Endodermal cell (in vitro differentiated cells): ENCODE measurements around the gene SNRPB. TPM values are rescaled to one million over a fixed set of nuclear protein-coding genes. Genes with fewer than 3 reads are reported as not detected.

ENCODE experiments used
- DNase-seq: peaks from one replicate; pipeline ENCODE4 v3.0.0-alpha.2; 2017
- H3K27ac ChIP-seq: 2 replicates; pipeline ENCODE4 v1.5.1; 2013; ENCODE audit warnings: mild to moderate bottlenecking, low read depth, low read length, moderate library complexity
- H3K27me3 ChIP-seq: 2 replicates; pipeline ENCODE4 v1.6.1; 2013; ENCODE audit warnings: mild to moderate bottlenecking, low read length, moderate library complexity; ENCODE audit not compliant: insufficient read depth, control insufficient read depth, poor library complexity, severe bottlenecking
- H3K36me3 ChIP-seq: 2 replicates; pipeline ENCODE4 v1.7.0; 2013; ENCODE audit warnings: mild to moderate bottlenecking, low read length, moderate library complexity; ENCODE audit not compliant: control insufficient read depth, insufficient read depth
- H3K4me1 ChIP-seq: one replicate; pipeline ENCODE4 v1.7.0; 2013; ENCODE audit warnings: low read length; ENCODE audit not compliant: control insufficient read depth, insufficient read depth
- H3K4me3 ChIP-seq: 2 replicates; pipeline ENCODE4 v1.5.1; 2013; ENCODE audit warnings: mild to moderate bottlenecking, low read length, moderate library complexity
- H3K9ac ChIP-seq: 2 replicates; pipeline ENCODE4 v1.6.1; 2013; ENCODE audit warnings: mild to moderate bottlenecking, low read length, moderate library complexity; ENCODE audit not compliant: poor library complexity, severe bottlenecking; ENCODE audit errors: extremely low read depth
- H3K9me3 ChIP-seq: 2 replicates; pipeline ENCODE4 v1.6.1; 2013; ENCODE audit warnings: mild to moderate bottlenecking, low read length, moderate library complexity; ENCODE audit not compliant: control insufficient read depth
- H3K27ac Mint-ChIP-seq: 2 replicates; pipeline ENCODE4 v1.8.0; 2020; ENCODE audit warnings: mixed read lengths
- H3K27me3 Mint-ChIP-seq: 2 replicates; pipeline ENCODE4 v1.8.0; 2021; ENCODE audit warnings: mild to moderate bottlenecking, mixed read lengths; ENCODE audit not compliant: insufficient read depth
- H3K36me3 Mint-ChIP-seq: 2 replicates; pipeline ENCODE4 v1.8.0; 2020; ENCODE audit warnings: low read depth, mixed read lengths
- H3K4me1 Mint-ChIP-seq: 2 replicates; pipeline ENCODE4 v1.8.0; 2020; ENCODE audit warnings: mixed read lengths
- H3K4me3 Mint-ChIP-seq: 2 replicates; pipeline ENCODE4 v1.8.0; 2020; ENCODE audit warnings: mild to moderate bottlenecking, moderate library complexity, mixed read lengths
- H3K9me3 Mint-ChIP-seq: 2 replicates; pipeline ENCODE4 v1.8.0; 2020; ENCODE audit warnings: mild to moderate bottlenecking, mixed read lengths
- CTCF ChIP-seq: fragments of 200-600 bp; sonication (generic); conservative IDR thresholded peaks from 2 replicates; pipeline ENCODE4 v1.5.0; 2021; ENCODE audit warnings: antibody characterized with exemption, mild to moderate bottlenecking
- WGBS, 2 experiments: methylation state at CpG; one replicate each; pipeline versions ENCODE4 v1.1.5 to v1.1.7; 2013; ENCODE audit warnings: missing lambda C conversion rate in 2 of 2, mixed read lengths in 1 of 2; ENCODE audit not compliant: insufficient coverage in 1 of 2, insufficient read length in 1 of 2; 5-methylcytosine and 5-hydroxymethylcytosine counted together
- total RNA-seq, 2 donors: library from RNA; stranded (reverse); fragmentation: NEBNext Ultra II Directional in 1 of 2; extraction: Animal tissue kit (Norgen Biotek cat#: 25700) in 1 of 2; gene quantifications; 2 replicates in 1 of 2; 3 replicates in 1 of 2; pipeline ENCODE4 v1.2.1, GENCODE V29; 2021

Gene SNRPB
- total RNA-seq, 2 donors from 2014 or later = 277 to 310 TPM

GRCh38 chr20:2468581-2469407 is 1.8 kb downstream of the SNRPB start:
- H3K27me3 Mint-ChIP-seq = peaks cover 5% of the 10 kb centered on the region
- peak overlapping the region; percentile 30 for H3K27ac Mint-ChIP-seq
- H3K4me1 Mint-ChIP-seq = peaks cover 17% of the 10 kb centered on the region
- H3K4me1 ChIP-seq = no peaks in the 10 kb centered on the region
- no peaks in the 10 kb centered on the region for H3K27me3 ChIP-seq
- peak overlapping the region; percentile 96 for H3K9ac ChIP-seq
- peaks cover 57% of the 10 kb centered on the region for H3K36me3 Mint-ChIP-seq
- H3K9me3 Mint-ChIP-seq = no peaks in the 10 kb centered on the region
- no peak for DNase-seq
- peaks cover 56% of the 10 kb centered on the region for H3K36me3 ChIP-seq
- H3K4me3 Mint-ChIP-seq = peak overlapping the region; percentile 94
- no peaks in the 10 kb centered on the region for H3K9me3 ChIP-seq
- H3K27ac ChIP-seq = no peak overlapping the region
- 83 to 88% methylated on average over 10 to 11 of the region's 11 CpGs for WGBS, 2 experiments
- TF ChIP-seq CTCF = no peak
- peak overlapping the region; percentile 99 for H3K4me3 ChIP-seq

GRCh38 chr20:2467412-2467811 is 3.2 kb downstream of the SNRPB start:
- Mint-ChIP-seq H3K27ac (no peak overlapping the region), H3K9me3 (no peaks in the 10 kb centered on the region), H3K4me3 (no peak overlapping the region), H3K27me3 (no peaks in the 10 kb centered on the region), H3K4me1 (peaks cover 17% of the 10 kb centered on the region), H3K36me3 (peaks cover 71% of the 10 kb centered on the region)
- Histone ChIP-seq H3K9ac (no peak overlapping the region), H3K9me3 (no peaks in the 10 kb centered on the region), H3K4me1 (no peaks in the 10 kb centered on the region), H3K4me3 (peak overlapping the region; percentile 99), H3K27me3 (no peaks in the 10 kb centered on the region), H3K27ac (no peak overlapping the region), H3K36me3 (peaks cover 69% of the 10 kb centered on the region)
- no peak for TF ChIP-seq CTCF
- 90 to 94% methylated on average over 5 of the region's 5 CpGs for WGBS, 2 experiments
- no peak for DNase-seq

- Histone ChIP-seq H3K27me3 (no peaks in the 10 kb centered on the region), H3K9me3 (no peaks in the 10 kb centered on the region), H3K4me3 (no peak overlapping the region), H3K27ac (no peak overlapping the region), H3K4me1 (no peaks in the 10 kb centered on the region), H3K36me3 (peaks cover 93% of the 10 kb centered on the region), H3K9ac (no peak overlapping the region)
- H3K27ac Mint-ChIP-seq = no peak overlapping the region
- H3K36me3 Mint-ChIP-seq = peaks cover 94% of the 10 kb centered on the region
- H3K9me3 Mint-ChIP-seq = no peaks in the 10 kb centered on the region
- no peaks in the 10 kb centered on the region for H3K27me3 Mint-ChIP-seq
- H3K4me1 Mint-ChIP-seq = peaks cover 12% of the 10 kb centered on the region
- 95 to 98% methylated on average over 4 to 6 of the region's 6 CpGs for WGBS, 2 experiments
- no peak for TF ChIP-seq CTCF
- H3K4me3 Mint-ChIP-seq = no peak overlapping the region
- no peak for DNase-seq
Measured at GRCh38 chr20:2465100-2465499, 5.5 kb downstream of the SNRPB start.
